Superior temporal gyrus (tissue), 1 donor: ENCODE results near the gene ZSCAN31.
"Not testable (repeated sequence)": the region's sequence is repeated elsewhere in the genome, so short reads cannot be mapped to it uniquely, and the experiment has no call there.

Experiments used
- DNase-seq: peaks from one replicate; pipeline ENCODE4 v3.0.0-alpha.2; 2016; ENCODE audit errors: extremely low spot score

ZSCAN31 gene

DNA sequence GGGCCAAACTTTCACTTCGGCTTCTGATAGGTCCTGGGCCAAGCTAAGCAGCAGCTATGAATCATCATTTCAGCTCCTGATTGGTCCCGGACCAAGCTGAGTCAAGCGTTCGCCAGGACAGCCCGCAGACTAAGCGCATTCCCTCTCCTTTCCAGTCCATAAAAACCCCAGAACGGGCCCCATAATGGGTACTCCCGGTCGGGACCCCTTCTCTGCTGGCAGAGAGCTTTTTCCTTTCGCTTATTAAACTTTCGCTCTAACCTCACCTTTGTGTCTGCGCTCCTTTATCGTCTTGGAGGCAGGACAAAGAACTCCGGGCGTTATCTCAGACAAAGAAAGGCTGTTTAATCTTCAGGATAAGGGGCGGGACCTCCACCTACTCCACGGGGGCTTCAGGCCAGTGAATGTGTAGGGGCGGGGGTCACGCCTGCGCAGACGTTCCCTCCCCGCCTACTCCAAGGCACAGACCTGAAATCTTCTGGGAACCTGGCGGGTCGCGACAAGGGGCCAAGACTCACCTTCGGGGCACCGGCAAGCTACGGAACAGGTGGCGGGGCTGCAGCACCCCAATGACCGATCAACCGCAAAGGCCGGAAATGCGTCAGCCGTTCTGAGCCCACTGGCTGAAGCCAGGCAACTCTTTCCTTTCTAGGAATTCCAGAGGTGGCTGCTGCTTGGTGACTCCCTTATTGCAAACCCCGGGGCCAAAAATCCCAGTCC is at the start of gene ZSCAN31:
Gene ZSCAN31, minus strand, starts transcription at position 585 of the 720 bp plus-strand sequence. CDS start 6,465 bp downstream, outside the sequence.
- DNase-seq = peak; percentile 95

DNA sequence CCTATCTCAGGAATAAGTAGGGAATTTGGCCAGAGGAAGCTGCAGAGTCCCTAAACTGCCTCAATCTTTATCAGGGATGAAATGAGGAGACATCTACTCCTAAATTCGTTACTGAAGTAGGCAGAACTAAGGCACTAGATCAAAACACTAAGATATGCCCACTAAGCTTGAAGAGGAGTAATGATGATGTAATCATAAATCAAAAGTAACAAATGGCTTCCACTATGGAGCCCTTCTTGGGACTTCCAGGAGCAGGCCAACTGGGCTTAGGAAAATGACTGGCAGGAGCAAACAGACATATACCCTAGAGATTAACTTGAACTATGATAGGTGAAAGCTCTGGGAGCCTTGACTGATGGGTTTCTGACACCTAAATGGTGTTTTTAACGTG is 48.2 kb upstream of the ZSCAN31 start:
- DNase-seq = no peak

DNA sequence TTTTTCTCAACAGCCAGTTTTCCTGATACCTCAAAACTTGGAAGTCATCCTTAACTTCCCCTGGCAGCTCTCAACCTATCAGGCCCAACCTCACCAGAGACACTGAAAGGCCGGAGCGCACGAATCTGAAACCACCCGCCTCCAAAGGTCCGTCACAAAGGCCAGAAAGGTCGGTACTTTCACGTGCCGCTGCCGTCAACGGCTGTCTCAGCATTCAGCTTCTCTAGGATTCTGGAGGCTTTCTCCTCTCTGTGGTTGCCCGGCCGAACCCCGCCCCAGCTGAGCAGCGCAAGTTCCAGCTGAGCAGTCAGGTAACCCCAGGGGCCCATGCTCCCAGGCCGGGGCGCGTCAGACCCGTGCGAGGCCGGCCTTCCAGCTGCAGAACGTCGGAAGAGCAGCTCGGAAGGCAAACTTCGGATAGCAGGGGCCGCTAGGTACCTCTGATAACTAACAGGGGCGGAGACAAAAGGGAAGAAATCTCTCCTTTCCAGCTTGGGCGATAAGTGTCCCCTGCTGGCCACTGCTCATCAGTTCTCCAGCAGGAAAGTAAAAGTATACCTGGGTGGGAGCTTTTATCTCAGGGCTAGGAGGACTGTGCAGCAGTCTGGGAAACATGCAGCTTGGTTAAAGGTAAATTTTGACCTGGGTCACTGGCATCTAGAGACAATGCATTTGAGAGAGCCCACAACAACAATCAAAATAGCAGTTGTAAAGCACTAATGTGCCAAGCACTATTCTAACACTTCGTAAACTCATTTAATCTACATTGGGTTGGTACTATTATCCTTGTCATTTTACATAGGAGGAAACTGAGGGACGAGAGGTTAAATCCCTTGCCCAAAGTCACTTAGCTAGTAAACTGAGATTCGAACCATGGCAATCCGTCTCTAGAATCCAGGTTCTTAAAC is 47.5 kb upstream of the ZSCAN31 start:
- peak; percentile 55 for DNase-seq

DNA sequence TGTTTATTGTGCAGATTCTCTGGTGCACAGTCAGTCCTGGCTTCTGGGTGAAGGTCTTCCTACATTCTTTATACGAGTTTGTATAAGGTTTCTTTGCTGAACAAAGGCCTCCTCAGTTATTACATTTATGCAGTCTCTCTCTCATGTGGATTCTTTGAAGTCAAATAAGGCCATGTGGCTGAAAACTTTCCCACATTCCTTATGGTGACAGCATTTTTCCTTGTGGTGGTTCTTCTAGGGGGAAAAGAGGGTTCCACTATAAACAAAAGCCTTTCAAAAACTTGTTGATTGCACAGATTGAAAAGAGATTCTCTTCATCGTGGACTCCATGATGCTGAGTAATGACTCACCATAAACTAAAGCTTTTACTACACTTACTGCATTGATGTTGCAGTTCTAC is 44.4 kb upstream of the ZSCAN31 start:
- DNase-seq = no peak

DNA sequence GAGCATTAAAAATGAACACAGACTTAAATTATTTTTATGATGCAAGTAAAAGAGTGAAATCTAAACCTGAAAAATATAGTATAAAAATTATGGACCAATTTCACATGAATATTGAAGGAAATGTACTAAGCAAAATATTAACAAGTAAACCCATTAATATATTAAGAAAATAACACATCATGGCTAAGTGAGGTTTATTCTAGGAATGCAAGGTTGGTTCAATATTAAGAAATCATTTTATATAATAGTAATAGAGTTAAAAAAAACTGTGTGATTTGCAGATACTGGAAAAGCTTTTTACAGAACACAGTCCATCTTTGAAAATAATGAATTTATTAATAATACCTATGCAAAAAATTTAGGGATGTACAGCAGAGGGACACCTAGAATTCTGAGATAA is 42.7 kb upstream of the ZSCAN31 start:
- no peak for DNase-seq

DNA sequence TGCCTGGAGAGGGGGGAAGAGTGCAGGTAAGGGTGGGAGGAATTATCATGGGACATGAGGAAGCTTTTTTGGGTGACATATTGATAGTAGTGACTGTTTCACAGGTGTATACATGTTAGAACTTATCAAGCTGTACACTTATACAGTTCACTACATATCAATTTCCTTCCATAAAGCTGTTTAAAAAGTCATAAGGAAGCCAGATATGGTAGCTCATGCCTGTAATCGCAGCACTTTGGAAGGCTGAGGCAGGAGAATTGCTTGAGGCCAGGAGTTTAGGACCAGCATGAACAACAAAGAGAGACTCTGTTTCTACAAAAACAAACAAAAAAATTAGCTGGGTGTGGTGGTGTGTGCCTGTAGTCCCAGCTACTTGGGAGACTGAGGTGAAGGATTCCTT is 41.9 kb upstream of the ZSCAN31 start:
- no peak for DNase-seq

DNA sequence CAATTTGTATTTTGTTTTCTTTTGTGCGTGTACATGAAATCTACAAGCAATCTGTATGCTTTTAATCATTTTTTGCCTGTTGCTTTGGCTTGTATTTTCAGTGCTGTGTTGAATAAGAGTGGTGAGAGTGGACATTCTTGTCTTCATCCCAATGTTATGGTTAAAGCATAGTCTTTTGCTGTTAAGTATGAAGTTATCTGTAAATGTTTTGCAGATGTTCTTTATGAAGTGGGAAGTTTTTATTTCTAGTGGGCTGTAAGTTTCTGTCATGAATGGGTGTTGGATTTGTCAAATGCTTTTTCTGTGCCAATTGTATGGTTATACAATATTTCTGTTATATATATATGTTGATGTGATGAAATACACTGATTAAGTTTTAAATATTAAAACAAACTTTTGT is 38.0 kb upstream of the ZSCAN31 start:
- no peak for DNase-seq

DNA sequence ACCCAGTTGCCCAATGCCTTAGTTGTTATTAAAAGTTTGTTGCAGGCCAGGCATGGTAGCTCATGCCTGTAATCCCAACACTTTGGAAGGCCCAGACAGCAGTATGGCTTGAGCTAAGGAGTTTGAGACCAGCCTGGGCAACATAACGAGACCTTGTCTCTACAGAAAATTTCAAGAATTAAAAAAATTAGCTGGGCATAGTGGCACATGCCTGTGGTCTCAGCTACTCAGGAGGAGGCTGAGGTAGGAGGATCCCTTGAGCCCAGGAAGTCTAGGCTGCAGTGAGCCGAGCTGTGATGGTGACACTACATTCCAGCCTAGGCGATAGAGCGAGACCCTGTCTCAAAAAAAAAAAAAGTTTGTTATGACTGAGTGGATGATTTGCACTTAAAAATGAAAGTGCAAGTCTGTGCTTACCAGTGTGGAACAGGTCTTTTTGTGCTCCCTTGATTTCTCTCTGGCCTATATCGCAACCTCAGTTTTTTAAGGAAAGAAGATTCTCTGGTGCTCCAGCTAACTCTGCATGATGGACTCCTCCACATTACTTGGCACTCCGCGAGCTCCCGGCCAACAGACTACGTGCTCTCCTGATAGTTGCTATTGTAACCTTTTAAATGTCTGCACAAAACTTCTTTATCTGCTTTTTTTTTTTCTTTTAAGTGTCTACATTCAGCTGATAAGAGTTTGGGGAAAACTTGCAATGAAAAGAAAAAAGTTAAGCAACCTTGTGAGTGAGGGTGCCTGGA is 35.9 kb upstream of the ZSCAN31 start:
- DNase-seq = no peak

DNA sequence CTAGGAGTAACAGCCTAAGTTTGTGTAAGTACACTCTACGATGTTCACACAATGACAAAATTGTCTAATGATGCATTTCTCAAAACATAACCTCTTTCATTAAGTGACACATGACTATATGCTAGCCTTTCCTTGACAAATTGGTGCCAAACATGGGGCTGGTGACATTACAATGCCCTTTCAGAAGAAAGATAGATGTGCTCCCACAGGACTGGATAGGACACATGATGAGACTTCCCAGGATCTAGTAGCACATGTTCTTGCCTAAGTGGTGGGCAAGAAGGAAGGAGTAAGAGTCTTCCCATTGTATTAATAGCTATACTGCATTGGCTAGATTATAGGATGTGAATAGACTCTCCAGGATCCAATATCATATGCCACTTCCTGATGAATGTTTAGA is 35.3 kb upstream of the ZSCAN31 start:
- no peak for DNase-seq

DNA sequence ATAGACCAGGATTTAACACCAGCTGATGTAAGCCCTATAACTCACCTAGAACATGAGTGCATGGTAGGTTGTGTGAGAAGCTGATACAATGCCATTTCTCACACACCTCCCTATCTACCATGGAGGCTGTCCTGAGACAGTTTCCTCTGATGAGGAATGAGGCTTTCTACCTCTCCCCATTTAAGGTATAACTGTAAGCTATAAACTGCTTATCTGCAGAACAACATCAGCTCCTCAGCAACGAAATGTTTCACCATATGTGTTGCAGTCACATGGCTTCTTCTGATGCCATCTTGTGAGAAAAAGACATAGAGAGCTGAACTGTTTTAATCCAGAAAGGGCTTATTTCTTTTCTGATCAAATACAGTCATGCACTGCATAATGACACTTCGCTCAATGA is 34.5 kb upstream of the ZSCAN31 start:
- no peak for DNase-seq

DNA sequence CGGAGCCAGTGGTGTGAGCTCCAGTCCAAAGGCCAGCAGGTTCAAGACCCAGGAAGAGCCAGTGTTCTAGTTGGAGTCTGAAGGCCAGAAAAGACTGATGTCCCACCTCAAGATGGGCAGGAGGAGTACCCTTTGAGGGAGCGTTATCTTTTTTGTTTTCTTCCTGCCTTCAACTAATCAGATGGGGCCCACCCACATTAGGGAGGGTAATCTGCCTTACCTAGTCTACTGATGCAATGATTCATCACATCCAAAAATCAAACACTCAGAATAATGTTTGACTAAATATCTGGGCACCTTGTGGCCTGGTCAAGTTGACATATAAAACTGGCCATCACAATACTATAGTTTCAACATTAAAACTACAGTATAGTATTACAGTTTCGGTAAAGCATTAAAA is 33.5 kb upstream of the ZSCAN31 start:
- no peak for DNase-seq

DNA sequence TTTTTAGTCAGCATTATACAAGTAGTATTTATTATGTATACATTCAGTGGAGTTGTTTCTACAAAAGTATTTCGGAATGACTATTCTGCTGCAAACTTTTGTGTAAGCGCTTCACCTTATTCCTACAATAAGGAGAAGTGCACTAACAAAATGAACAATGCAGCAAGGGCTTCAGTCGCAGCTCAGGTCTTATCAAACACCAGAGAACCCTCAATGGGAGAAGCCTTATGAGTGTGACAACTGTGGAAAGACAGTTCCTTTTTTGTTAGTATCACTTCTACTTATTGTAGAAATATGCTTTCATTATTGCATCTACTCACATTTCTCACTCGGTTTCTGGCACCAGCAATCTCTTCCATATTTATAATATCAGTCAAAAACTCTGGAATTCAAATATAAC is 32.6 kb upstream of the ZSCAN31 start:
- DNase-seq = no peak

DNA sequence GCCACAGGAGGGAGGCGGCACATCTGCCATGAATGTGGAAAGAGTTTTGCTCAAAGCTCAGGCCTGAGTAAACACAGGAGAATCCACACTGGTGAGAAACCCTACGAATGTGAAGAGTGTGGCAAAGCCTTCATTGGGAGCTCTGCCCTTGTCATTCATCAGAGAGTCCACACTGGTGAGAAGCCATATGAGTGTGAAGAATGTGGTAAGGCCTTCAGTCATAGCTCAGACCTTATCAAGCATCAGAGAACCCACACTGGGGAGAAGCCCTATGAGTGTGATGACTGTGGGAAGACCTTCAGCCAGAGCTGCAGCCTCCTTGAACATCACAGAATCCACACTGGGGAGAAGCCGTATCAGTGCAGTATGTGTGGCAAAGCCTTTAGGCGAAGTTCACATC is 29.6 kb upstream of the ZSCAN31 start:
- DNase-seq = not testable (repeated sequence)

DNA sequence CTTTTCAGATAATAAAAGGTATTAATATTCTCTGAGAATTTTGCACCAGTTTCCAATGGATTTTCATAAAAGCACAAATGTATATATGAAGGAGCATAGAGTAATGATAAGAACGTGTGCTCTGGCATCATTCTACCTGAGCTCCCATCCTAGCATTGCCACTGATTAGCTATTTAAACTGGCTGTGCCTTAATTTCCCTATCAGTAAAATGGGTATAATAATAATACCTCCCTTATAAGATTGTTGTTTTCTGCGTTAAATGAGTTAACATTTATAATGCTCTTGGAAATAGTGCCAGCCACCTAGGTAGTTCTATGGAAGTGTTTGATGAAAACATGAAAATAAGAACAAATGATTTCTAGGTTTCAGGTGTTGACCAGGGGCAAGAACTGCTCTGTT is 25.0 kb upstream of the ZSCAN31 start:
- DNase-seq = no peak

DNA sequence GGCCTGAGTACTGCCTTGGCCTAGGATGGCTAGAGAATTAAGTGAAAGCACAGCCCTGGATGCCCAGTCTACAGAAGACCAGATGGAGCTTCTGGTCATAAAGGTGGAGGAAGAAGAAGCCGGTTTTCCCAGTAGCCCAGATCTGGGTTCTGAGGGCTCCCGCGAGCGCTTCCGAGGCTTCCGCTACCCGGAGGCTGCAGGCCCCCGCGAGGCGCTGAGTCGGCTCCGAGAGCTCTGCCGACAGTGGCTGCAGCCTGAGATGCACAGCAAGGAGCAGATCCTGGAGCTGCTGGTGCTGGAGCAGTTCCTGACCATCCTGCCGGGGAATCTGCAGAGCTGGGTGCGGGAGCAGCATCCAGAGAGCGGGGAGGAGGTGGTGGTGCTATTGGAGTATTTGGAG is 23.6 kb upstream of the ZSCAN31 start:
- not testable (repeated sequence) for DNase-seq

DNA sequence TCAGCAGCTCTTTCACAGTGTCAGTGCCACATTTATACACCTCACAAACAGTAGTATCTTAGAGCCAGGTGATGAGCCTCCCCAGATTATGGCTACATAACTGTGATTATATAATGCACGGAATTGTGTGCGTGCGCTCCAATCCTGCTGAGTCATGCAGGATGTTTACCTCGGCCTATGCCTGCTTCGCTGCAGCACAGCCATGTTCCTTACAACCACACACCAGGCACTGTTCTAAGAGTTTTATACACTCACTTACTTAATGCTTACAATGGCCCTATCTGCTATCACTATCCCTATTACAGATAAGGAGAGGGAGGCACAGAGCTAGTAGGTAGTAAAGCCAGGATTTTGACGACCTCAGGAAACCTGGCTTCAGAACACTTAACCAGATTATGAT is 21.1 kb upstream of the ZSCAN31 start:
- peak; percentile 63 for DNase-seq

DNA sequence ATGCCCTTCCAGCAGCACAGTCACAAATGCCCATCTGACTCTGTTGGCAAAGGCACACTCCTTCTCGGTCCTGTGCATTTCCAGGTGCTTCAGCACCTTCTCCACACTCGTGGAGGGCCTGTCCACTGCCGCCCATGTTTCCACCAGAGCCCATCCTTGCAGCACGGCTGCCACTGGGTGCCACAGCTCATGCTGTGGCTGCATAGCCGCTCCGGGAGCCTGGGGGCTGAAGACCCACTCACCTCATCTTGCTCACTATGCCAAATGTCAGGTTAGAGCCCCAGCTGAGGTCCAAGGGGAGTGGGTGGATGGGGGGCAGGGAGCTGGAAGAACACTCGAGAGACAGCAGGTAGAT is 20.7 kb upstream of the ZSCAN31 start:
- DNase-seq = no peak

DNA sequence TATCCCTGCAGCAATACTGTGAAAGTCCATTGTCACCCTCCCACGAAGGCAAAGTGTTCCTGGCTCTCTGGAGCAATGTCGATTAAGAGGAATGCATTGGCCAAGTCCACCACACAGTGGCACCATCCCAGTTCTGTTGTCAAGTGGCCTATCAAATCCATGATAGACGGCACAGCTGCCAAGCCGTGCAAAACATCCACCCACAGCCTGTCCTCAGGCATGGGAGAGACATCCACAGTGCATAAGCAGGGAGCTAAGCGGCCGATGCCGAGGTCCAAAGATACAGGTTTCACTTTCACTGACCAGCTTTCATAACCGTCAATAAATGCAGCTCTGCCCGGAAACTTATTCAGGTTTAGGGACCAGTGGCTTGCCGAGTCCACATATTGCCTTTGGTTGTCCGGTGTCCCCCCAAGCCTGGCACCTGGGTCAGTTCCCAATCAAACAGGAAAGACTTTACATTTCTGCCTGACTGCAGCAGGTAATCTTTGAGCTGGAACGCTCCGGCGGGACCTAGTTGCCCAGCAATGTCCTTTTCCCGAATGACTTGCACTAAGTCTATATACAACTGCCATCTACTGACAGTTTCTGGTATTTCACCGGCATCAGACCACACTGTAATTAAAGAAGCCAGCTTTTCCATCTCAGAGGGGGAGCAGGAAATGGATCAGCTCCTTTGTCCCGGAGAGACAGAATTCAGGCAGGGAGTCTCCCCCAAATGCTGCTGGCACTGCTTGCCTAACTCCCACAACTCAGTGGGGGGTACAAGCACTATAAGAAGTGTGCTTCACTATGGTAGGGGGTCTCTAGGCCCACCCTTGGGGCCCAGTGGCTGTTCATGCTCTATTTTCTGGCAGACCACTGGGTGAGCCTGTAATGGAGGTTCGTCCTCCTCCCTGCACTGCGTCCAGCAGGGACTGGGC is 20.1 kb upstream of the ZSCAN31 start:
- DNase-seq = peak; percentile 95

DNA sequence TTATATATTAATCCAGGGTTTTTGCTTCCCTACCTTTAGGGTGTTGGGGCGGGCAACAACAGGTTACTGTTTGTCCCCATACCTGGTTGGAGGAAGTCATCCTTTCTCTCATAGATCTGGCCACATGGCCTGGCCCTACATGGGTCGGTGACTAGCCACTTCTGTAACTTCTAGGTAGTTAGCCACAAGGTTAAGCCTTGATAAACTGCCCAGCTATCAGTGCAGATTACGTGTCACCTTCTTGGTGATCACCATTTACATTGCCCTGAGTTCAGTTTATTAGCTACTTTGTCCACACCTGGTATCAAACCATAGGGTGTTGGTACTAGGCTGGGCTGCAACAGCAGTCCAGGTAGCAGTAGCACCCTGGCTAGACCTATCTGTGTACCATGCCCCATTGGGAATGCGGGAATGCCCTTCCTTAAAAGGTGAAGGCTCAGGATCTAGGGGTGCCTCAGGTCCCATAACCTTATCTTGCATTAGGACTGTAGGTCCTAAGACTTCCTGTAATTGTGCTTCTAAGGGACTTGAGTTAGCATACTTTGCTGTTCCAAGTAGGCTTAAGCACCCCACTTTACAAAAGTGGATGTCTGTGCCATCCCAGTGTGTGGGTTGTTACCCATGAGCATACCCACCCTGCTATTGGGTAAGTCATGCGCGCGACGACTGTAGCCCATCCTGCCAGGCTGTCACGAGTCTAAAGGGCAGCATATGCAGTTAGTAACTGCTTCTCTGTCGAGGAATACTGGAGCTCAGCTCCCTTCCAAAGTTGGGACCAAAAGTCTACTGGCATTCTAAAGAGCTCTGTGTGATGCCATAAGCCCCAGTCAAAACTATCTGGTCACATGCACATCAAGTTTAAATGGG is 19.0 kb upstream of the ZSCAN31 start:
- no peak for DNase-seq

DNA sequence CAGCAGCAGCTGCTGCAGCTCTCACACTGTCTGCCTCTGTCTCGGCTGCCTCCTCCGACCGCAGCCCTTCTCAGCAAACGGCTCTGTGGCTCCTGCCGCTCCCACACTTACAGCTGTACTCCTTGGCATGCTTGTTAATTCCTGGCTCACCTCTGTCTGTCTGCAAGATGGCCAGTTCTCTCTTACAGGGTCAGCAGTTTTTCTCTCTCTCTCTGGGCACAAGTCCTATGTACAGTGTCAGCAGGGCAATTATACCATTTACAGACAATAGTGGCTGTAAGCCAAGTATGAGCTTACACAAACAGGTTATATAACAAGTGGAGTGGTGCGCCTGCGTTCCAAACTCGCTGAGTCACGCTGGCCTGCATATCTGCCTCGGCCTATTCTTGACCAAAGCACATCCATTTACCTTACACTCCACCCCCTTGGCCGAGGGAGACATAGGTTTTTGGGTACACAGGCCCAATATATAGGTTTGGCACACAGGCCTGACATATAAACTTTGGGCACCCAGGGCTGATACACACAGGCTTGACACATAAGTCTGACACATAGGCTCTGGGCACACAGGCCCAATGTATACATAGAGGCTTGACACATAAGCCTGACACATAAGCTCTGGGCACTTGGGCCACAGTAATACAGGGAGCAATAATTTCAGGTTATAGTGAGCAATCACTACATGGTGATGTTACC is 18.2 kb upstream of the ZSCAN31 start:
- DNase-seq = peak; percentile 64
